Thyroid gland (tissue), 4 donors: ENCODE results near the gene PPP1R12B. TPM values are rescaled to one million over a fixed set of nuclear protein-coding genes. Genes with fewer than 3 reads are reported as not detected.
A peak's percentile ranks its signal among the peaks of the same experiment; 100 is the strongest.

Source experiments
- DNase-seq, 2 donors: peaks; one replicate each; pipeline ENCODE4 v3.0.0-alpha.2; 2019
- H3K27ac ChIP-seq, 3 donors: fragments of 200-600 bp; sonication (generic); 1 replicate in 2 of 3; 2 replicates in 1 of 3; pipeline ENCODE4 v1.5.1; 2016 to 2019; ENCODE audit warnings: mild to moderate bottlenecking in 1 of 3, moderate library complexity in 1 of 3
- H3K27me3 ChIP-seq: fragments of 200-600 bp; sonication (generic); one replicate; pipeline ENCODE4 v1.5.1; 2019
- H3K36me3 ChIP-seq, 2 donors: fragments of 200-600 bp; sonication (generic); one replicate each; pipeline ENCODE4 v1.5.1; 2016 to 2019
- H3K4me1 ChIP-seq, 2 donors: fragments of 200-600 bp; sonication (generic); one replicate each; pipeline ENCODE4 v1.5.1; 2017 to 2019
- H3K4me3 ChIP-seq, 3 donors: fragments of 200-600 bp; sonication (generic); replicated peaks in 1 of 3; 1 replicate in 2 of 3; 2 replicates in 1 of 3; pipeline ENCODE4 v1.5.1; 2016; ENCODE audit warnings: mild to moderate bottlenecking in 1 of 3
- H3K9me3 ChIP-seq: fragments of 200-600 bp; sonication (generic); one replicate; pipeline ENCODE4 v1.5.1; 2017
- POLR2A ChIP-seq, 2 donors: fragments of 450-650 bp; IDR thresholded peaks; one replicate each; pipeline ENCODE4 v1.6.1; 2017; ENCODE audit warnings: antibody characterized with exemption in 2 of 2, mild to moderate bottlenecking in 2 of 2, moderate library complexity in 1 of 2
- WGBS, 2 donors: methylation state at CpG; one replicate each; pipeline ENCODE4 v1.1.5; 2017; 5-methylcytosine and 5-hydroxymethylcytosine counted together
- intact Hi-C: fragments of 100-400 bp; cut with DNase I; formaldehyde crosslinking; loops from one replicate; pipeline ENCODE4 v1.15.1; 2023
- total RNA-seq, 4 donors: library from RNA; depleted of rRNA; stranded (reverse); fragments of >200 nt; gene quantifications; one replicate each; pipeline ENCODE4 v1.2.3, GENCODE V29; 2016
- TF ChIP-seq, protein P1 (sequence below), 6 experiments: fragments of 200-600 bp in 3 of 6; fragments of 450-650 bp in 3 of 6; sonication (generic) in 3 of 6; IDR thresholded peaks; one replicate each; pipeline ENCODE4 v1.5.1; 2016 to 2019; ENCODE audit warnings: antibody characterized with exemption in 6 of 6, mild to moderate bottlenecking in 2 of 6, inconsistent platforms in 1 of 6, moderate library complexity in 1 of 6

PPP1R12B gene
- total RNA-seq, 4 donors from 2014 or later = 34.9 to 48.5 (median 41.3) TPM

DNA sequence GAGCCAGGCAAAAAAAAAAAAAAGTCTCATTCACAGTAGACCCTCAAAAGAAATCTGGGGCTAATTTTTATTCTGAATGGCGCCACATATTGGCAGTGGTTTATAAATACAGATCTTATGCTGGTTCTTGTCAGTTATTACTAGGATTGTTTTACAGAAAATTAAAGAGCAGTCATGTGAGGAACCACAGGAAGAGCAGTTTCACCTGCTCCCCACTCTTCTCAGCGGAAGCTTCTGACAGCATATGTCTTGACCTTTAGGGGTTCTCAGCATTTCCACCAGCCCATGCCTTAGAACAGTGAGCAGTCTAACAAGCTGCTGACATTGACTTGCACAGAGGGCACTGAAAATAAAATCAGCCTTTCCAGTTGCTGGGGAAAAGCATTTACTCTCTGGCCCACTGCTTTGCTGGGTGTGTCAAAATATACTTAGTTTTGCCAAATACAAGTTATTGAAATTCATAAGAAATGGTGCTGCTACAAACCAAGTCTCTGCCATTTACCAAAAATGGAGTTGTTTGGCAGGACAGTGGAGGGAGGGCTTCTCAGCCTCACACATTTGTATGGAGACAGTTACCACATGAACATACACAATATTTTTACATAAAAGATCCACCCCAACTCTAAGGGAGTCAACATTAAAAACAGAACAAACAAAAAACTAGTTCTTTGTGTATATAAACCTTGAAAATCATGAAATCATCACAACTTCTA, 217.5 kb downstream of the PPP1R12B start:
- H3K4me3 ChIP-seq = no peak overlapping the region
- no peak for DNase-seq
- 89 to 90% methylated on average over 2 of the region's 2 CpGs for WGBS, 2 donors
- H3K36me3 ChIP-seq = no peaks in the 10 kb centered on the region
- no peaks in the 10 kb centered on the region for H3K9me3 ChIP-seq
- H3K27ac ChIP-seq = peak overlapping the region; percentile 50 to 96 (median 64)
- peaks cover 56 to 78% of the 10 kb centered on the region in 2 donors for H3K4me1 ChIP-seq
- H3K27me3 ChIP-seq = no peaks in the 10 kb centered on the region
- intact Hi-C loops = no loop called here
- TF ChIP-seq POLR2A (IDR thresholded peaks at IDR 0.05) = peak in 1 of 2 donors; percentile 20
- TF ChIP-seq, protein P1, sequence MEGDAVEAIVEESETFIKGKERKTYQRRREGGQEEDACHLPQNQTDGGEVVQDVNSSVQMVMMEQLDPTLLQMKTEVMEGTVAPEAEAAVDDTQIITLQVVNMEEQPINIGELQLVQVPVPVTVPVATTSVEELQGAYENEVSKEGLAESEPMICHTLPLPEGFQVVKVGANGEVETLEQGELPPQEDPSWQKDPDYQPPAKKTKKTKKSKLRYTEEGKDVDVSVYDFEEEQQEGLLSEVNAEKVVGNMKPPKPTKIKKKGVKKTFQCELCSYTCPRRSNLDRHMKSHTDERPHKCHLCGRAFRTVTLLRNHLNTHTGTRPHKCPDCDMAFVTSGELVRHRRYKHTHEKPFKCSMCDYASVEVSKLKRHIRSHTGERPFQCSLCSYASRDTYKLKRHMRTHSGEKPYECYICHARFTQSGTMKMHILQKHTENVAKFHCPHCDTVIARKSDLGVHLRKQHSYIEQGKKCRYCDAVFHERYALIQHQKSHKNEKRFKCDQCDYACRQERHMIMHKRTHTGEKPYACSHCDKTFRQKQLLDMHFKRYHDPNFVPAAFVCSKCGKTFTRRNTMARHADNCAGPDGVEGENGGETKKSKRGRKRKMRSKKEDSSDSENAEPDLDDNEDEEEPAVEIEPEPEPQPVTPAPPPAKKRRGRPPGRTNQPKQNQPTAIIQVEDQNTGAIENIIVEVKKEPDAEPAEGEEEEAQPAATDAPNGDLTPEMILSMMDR (IDR thresholded peaks at IDR 0.05) = no peak

DNA sequence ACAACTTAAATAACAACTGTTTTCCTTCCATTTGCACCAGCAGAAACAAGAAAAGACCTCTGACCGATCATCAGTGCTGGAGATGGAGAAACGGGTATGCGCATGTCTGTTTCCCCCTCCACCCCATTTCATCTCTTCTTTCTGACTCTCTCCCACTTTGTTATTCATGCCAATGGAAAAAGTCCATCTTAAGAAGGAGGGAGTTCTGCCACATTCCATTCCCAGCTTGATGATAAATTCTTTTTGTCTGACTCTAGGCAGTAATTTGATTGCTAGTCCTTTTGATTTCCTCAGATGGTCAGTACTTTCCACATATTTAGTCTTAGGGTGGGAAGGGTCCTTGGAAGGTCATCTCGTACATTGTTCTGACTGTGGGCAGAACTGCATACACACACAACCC, 219.2 kb downstream of the PPP1R12B start:
- TF ChIP-seq, protein P1 (IDR thresholded peaks at IDR 0.05) = no peak
- TF ChIP-seq POLR2A (IDR thresholded peaks at IDR 0.05) = no peak
- Histone ChIP-seq H3K4me3 (no peak overlapping the region), H3K9me3 (no peaks in the 10 kb centered on the region), H3K27me3 (no peaks in the 10 kb centered on the region), H3K4me1 (peaks cover 42 to 66% of the 10 kb centered on the region in 2 donors), H3K27ac (peak overlapping the region; percentile 50 to 96 (median 57)), H3K36me3 (peaks cover 0 to 2% of the 10 kb centered on the region in 2 donors)
- DNase-seq = no peak
- WGBS, 2 donors = 70 to 83% methylated on average over 4 of the region's 4 CpGs
- intact Hi-C loops = no loop called here

DNA sequence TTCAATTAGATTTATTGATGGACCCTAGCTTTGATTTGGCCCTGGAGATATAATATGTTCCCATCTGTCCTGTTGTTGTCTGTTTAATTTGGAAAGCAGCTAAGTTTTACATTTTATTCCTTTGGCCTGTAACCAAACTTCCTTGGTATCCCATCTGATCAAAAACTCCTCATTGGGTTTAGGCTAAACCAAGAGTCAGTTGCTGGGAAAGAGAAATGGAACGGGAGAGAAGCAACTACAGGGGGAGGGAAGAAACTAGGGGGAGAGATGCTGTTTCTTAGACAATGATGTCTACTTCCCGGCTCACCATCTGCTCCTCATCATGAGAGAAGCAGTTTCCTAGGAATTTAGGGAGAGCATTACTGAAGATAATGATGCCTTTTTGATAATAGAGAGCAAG, 219.9 kb downstream of the PPP1R12B start:
- H3K9me3 ChIP-seq = no peaks in the 10 kb centered on the region
- H3K27ac ChIP-seq = peak overlapping the region; percentile 57 to 96 (median 57)
- intact Hi-C loops = no loop called here
- H3K4me3 ChIP-seq = no peak overlapping the region
- TF ChIP-seq POLR2A (IDR thresholded peaks at IDR 0.05) = no peak
- TF ChIP-seq, protein P1 (IDR thresholded peaks at IDR 0.05) = no peak
- WGBS, 2 donors = 71 to 74% methylated on average over 2 of the region's 2 CpGs
- no peak for DNase-seq
- H3K27me3 ChIP-seq = no peaks in the 10 kb centered on the region
- H3K4me1 ChIP-seq = peaks cover 35 to 59% of the 10 kb centered on the region in 2 donors
- H3K36me3 ChIP-seq = peaks cover 0 to 6% of the 10 kb centered on the region in 2 donors

DNA sequence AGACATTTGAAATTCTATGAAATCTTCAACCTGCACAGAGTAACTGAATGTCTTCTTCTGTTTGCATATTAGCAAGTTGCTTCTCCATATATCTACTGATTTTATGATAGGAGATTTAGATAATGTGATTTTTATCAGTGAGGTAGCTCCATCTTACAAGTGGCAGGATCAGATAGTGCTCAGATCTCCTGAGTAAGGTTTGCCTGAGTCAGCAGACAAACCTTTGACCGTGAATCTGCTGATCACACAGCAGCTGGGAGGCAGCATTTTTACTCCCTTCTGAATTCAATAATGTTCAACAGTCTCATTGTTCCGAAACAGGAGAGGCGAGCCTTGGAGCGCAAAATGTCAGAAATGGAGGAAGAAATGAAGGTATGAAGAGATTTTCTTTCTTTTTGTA, 220.3 kb downstream of the PPP1R12B start:
- DNase-seq = no peak
- H3K27me3 ChIP-seq = no peaks in the 10 kb centered on the region
- H3K9me3 ChIP-seq = no peaks in the 10 kb centered on the region
- WGBS, 2 donors = 85 to 88% methylated on average over 4 of the region's 4 CpGs
- H3K27ac ChIP-seq = peak overlapping the region; percentile 57 to 96 (median 57)
- peaks cover 0 to 6% of the 10 kb centered on the region in 2 donors for H3K36me3 ChIP-seq
- TF ChIP-seq, protein P1 (IDR thresholded peaks at IDR 0.05) = no peak
- TF ChIP-seq POLR2A (IDR thresholded peaks at IDR 0.05) = no peak
- no peak overlapping the region for H3K4me3 ChIP-seq
- H3K4me1 ChIP-seq = peaks cover 31 to 55% of the 10 kb centered on the region in 2 donors
- intact Hi-C loops = no loop called here
